Glomerular endothelial cell (primary cell): Measurements from ENCODE around the gene WDFY2. TPM values are rescaled to one million over a fixed set of nuclear protein-coding genes. Genes with fewer than 3 reads are reported as not detected.

Experiments used
- DNase-seq: peaks from one replicate; pipeline ENCODE4 v3.0.0-alpha.2; 2011; ENCODE audit warnings: low read depth, low spot score; ENCODE audit errors: extremely low read depth
- total RNA-seq: library from RNA; depleted of rRNA; stranded (reverse); fragments of >200 nt; gene quantifications from 2 replicates; pipeline ENCODE4 v1.2.3, GENCODE V29; 2015

The WDFY2 gene
- total RNA-seq, 1 donor from 2014 or later, result 4.9 TPM

DNA sequence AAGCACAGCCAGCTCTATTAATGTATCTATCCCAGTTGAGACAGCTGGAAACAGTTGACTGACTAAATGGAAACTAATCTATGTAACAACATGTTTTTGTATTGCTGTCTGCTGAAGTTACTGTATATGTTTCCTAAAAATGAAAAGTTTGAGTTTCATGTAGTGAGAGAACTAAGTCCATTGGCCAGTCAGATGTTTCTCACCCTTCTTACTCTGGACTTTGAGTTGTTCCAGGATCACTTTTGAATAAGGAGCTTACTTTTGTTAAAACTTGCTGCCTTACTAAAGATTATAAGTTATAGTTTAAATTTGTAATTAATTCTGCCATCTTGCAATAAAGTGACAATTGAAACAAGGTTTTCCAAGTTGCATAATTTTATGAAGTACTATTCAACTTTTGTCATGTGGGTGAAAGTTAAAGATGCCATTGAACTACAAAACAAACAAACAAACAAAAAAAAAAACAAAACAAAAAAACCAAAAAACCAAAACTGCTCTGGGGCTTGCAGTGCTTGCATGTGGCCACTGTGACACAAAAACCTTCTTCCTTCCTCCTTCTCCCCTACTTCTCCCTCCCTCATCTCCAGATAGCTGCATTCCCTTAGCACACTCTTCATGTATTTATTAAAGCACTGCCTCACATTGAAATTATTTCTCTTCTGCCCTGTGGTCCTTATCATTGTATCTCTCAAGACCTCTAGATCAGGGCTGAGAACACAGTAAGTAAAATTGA lies 15.3 kb downstream of the WDFY2 start:
- DNase-seq, result no peak

DNA sequence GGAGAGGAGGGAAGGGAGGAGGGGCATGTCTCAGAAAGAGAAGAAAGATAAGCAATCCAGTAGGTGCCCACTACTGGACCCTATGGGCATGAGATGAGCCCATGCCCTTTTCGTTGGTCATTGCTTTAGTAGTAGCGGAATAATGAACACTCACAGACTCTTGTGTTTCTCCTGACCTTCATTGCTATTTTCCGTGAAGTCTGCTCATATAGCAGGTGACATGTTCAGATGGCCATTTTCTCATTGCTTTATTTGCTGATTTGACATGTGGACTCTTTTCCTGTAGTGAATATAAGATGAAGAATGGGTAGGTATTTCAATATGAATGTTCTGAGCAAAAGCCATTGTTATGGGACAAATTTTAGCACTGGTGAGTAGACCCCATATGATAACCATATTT lies 16.4 kb downstream of the WDFY2 start:
- DNase-seq, result no peak

DNA sequence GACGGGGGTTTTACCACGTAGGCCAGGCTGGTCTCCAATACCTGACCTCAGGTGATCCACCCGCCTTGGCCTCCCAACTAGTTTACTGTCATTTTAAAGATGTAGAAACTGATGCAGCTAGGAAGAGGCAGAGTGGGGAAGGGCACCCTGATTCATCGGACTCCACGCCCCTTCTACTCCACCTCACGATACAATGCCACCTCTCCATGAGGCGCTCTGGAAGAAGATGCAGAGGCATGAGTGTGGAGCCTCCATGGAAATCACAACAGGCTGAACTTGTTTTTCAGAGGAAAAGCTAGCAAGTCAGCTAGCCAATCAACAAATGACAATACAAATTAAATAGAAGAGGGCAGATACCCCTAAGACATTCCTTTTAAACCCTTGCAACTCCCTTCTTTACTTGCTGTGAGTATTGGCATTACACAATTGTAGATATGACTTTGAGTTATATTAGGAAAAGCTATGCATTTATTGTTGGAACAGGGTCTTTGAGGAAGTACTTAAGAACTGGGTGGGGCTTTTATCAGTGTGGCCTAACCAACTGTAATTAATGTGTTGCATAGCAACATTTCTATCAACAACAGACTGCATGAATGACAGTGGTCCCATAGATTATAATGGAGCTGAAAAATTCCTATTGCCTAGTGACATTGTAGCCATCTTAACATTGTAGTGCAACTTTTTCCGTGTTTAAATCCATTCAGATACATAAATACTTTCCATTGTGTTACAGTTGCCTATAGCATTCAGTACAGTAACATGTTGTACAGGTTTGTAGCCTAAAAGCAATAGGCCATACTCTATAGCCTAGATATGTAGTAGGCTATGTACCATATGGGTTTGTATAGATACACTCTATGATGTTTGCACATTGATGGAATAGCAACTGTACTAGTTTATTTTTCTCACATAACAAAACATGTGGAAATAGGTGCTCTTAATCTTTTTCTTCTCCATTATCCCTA lies 17.6 kb downstream of the WDFY2 start:
- no peak for DNase-seq

DNA sequence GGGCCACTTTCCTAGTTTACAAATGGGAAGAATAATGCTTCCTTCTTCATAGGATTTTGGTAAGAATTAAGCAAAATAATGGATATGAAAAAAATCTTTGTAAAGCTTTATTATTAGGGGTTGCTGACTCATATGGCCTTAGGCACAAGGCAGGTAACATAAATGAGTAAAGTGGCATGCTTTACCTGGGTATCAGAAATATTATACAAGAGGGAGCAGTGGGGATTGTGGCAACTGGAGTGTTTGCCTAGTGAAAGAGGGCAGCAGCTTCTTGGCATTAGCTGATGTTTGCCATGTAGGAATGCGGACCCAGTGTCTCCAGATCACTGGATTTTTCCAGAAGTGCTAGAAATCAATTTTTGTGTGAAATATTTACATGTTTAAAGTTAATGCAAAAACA lies 19.5 kb downstream of the WDFY2 start:
- DNase-seq, result no peak

DNA sequence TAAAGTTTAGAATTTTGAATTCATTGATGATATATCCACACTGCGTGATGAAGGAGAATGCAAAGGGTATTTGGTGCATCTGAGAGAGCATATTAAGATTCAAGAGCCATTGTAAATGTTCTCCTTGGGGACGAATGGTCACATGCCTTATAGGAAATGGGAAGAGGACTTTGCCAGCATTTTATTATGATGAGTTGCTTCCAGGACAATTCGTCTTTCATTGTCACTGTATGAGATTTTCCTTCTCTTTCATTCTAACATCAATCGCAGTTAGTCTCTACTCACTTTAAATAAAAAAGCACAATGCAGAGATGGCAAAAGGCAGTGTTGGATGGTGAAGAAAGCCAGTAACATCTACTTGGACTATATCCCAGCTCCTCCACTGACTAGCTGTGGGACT lies 21.4 kb downstream of the WDFY2 start:
- DNase-seq, result no peak

DNA sequence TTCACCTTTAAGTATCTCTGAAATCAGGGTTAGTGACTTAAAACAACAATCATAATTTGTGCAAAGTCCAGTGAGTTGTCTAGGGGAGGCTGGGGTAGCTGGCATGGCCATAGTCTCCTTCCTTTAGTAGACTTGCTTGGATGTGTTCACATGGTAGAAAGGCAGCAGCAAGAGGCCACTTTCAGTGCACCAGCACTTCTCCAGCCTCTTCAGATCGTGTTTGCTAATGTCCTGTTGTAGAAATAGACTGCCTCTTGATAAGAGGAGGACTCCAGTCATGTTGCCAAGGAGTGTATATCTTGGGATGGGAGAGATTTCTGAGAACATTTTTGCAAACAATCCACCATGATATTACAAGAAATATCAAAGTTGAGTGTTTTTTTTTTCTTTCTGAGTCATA lies 22.9 kb downstream of the WDFY2 start:
- no peak for DNase-seq

DNA sequence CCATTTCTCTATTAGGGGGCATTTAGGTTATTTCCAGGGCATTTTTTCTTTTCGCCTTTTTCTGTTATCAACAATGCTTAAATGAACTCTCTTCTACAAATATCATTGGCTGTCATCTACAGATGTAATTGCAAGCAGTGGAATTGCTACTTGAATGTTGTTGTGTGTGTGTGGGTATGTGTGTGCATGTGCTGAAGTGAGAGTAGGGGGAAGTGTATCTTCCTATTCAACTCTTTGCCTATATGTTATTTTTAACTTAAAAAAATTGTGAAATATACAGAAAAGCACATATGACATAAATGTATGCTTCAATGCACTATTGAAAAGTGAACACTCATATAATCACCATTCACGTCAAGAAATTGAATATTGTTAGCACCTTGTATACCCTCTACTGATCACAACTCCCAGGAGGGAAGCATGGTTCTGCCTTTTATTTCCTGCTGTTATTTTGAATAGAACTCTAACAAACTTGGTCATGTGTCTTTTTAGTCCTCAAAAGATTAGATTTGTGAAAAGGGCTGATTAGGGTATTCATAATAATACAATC lies 24.7 kb downstream of the WDFY2 start:
- no peak for DNase-seq

DNA sequence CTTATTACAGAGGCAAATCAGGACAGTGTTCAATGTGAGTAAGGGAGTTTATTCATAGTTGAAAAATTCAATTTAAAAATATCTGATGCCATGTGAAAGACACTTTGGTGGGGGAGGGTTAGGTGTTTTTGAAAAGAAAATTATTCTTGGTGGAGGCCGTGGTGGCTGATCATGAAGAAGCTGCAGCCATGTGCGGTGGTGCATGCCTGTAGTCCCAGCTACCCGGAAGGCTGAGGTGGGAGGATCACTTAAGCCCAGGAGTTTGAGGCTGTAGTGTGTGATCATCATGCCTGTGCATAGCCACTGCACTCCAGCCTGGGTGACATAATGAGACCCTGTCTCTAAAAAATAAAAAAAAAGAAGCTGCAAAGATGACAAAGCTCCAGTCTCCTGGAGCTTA lies 28.6 kb downstream of the WDFY2 start:
- DNase-seq, result no peak

DNA sequence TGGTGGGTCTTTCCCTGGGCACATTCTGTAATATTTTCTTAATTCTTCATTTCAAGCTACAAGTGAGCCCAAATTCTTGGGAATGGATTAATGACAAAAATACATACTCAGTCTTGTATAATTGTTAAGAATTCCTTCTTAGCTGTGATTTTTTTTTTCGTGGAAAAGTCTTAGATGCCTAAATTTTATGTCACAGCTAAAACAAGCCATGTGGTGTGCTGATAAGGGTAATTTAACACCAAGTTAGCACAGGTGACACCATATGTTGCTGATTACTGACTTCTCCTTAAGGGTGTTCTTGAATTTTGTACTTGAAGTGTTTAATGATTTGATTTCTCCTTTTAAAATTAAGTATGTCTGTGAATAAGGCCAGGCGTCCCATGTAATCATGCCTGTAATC lies 29.3 kb downstream of the WDFY2 start:
- DNase-seq, result no peak

DNA sequence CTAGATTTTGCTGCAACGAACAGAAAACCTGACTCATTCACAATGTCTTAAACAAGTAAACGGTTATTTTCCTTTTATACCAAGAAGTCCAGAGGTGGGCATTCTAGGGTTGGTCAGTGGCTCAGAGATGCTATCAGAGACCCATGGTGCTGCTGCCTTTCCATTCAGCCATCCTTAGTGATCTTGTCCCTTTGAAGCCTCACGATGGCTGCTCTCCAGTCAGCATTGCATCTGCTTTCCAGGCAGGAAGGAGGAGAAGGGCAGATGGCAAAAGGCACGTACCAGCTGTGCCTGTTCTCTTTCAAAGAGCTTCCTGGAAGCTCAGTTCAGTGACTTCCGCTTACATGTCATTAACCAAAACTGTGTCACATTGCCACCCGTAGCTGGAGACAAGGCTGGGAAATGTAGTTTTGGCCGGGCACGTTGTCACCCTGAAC lies 30.1 kb downstream of the WDFY2 start:
- no peak for DNase-seq

DNA sequence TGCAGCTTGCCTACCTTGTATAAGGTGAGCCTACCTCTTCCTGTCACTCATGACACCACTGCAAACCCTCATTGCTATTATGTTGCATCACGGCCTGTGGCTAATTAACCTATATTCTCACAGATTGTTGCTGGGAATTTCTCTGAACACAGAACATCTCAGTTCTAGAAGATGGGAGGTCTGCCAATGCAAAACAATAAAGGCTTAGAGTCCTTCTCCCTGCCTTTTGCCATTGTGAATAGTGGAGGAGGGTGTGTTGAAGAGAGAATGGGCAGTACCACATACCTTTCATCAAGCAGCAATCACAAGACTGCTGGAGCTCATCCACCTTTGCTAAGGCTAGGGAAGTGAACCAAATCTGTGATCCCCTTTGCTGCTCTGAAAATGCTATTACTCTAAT lies 34.4 kb downstream of the WDFY2 start:
- DNase-seq, result no peak

DNA sequence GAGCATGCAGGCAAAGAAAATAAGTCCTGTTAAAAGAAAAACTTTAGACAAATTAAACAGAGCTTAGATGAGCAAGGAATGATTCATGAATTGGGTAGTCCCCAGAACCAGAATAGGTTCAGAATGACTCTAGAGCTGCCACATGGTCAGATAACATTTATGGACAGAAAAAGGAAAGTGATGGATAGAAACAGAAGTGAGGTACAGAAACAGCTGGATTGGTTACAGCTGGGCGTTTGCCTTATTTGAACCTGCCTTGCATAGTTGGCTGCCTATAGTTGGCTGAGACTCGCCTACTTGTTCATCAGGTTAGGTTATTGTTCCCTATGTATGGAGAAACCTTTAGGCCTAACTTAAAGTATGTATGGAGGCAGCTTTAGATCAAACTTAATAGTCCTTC lies 35.4 kb downstream of the WDFY2 start:
- no peak for DNase-seq

DNA sequence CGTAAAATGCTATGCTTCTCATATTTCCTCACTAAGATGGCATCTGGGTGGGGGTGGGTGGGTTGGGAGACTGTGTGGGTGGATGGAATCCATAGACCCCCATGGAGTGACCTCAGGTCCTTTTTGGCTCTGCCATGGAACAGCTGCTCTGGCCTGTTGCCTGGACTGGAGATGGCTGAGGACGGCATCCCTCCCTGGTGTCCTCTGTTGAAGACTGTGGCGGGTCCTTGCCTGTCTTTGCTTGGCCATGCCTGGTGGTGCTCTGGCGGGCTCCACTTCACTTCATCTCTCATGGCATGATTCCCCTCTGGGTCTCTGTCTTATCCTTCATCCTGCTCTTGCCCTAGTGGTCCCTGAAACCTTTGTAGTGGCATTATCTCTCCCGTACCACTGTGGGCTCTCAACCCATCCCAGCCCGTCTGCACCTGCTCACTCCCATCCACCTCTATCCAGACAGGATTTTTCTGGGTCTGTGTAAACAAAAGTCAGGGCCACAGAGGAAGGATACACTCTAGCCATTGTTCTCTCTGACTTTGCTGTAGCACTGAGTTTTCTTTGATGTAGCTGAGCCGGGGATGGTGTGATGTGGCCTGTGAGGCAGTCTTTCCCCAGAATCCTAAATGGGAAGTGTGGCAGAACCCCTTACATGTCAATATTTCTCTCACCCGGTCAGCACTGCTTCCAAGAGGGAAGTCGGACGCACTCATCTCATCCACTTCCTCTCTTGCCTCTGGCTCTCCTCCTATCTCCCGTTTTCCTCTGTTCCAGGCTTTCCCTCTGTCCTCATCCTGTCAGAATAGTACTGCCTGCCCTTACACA lies 36.1 kb downstream of the WDFY2 start:
- DNase-seq, result no peak

DNA sequence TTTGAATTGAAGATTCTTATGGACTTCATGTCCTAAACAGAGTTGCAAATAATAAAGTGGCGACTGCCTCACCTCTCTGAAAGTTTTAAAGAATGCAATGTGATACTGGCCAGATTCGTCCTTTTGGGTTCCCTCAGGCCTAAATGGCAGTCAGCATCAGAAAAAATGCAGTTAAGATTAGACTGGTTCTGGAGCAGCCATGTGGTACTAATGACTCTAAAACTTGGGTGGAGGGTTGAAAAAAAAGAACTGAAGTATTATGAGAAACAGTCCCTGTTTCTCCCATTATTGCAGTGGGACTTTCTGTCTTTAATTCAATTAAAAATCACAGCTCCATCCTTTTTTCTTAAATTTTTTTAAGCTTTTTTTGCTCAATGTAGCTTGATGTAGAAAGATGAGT lies 37.3 kb downstream of the WDFY2 start:
- DNase-seq, result no peak

DNA sequence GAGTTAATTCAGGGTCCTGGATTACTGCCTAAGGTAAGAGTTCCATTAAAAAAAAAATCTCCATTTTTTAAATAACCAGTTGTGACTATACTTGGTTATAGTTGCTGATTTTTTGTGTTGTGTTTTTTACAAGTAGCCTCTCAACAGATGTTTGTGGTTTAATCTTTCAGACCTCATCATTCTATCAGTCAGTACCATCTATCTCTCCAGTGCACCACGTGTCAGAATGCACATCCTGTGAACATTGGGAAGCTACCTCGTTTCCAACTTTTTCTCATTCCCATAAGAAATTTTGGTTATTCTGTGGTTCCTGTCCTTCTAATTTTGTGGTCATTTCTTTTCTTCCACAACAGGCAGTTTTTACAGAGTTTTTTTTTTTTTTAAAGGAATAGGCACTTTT lies 39.2 kb downstream of the WDFY2 start:
- no peak for DNase-seq

DNA sequence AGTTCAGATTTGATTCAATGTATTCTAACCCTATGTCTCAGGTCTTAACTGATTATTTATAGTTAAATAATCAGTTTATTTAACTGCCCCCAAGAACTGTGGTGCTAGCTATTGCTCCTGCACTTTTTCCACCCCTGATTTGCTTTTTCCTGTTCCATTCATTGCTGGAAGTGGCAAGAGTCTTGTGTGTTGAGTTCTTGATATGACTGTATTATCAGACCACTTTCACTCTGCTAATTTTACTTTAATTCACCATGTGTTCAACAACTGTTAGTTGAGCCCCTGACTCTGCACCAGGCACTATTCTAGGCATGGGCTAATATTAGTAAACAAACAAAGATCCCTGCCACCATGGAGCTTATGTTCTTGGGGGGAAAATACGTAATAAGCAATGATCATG lies 39.9 kb downstream of the WDFY2 start:
- no peak for DNase-seq

DNA sequence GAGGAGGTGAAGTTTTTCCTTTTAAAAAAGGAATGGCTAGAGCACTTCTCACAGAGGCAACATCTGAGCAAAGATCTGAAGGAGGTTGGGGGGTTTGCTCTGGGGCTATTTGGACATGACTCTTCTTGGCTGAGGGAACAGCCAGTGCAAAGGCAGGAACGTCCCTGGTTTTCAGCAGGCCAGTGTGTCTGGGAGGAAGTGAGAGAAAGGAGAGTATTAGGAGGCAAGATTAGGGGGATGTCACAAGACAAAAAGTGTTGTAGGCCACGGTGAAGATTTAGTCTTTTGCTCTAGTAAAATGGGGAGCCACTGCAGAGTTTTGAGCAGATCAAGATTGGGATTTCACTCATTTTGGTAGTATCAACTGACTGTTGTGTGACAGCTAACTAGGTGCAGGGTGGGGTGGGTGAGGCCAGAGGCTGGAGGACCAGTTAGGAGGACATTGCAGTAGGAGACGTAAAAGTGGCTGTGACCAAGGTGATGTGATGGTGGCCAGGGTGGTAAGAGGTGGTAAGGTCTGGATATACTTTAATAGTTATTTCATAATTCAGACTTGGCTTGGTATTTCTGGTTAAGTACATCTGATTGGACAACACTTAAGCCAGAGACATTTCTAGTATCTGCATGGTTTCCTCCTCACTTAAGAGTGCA lies 40.6 kb downstream of the WDFY2 start:
- no peak for DNase-seq

DNA sequence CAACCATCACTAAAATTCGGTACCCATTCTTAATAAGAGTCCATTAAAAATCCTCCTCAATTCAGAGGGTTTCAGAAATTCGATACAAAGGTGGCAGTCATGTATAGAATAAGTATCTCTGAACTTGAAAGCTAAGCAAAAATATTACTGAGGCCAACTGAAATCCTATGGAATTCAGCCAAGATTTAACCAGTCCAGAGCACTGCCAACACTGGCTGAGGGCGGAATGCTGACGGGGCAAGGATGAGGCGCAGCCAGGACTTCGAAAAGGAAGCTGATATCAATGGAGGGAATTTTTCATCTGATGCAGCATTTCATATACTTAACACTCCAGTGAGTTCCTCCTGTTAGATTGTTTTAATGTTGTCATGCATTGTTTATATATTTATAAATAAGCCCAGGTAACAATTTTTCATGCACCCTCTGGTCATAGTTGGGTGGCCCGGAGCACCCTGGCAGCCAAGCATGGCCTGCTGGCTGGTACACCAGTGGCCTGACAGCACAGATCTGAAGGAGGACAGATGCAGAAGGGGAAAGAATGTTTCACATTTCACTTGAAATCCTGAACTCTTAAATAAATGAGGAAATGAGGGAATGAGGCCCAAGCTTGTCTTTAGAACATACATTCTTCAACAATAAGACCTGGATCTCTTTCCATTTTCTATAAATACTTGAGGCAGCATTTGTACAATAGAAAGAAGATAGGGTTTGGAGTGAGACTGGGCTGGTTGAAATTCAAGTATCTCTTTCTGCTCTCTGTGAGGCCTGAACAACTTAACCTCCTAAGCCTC lies 41.5 kb downstream of the WDFY2 start:
- DNase-seq, result no peak

DNA sequence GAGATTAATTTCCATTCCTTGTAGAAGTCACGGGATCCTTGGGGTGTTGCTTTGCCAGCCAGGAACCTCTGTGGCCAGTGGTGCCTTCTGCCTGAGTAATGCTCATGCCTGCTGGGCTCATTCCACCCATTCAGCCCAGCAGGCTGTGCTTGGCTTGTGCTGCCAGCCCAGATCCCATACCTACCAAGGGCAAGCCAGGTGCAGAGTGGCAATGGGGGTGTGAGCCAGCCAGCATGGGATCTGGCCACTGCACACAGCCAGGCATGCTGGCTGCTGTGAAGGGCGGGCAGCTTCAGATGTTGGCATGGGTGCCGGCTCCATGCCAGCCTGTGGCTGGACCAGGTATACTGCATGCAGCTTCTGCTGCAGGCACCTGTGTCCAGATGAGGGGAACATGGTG lies 42.5 kb downstream of the WDFY2 start:
- DNase-seq, result no peak
